ENCODE results near the gene SETD9.

Gene SETD9

GRCh38 chr5:56909294-56910209, at the start of gene SETD9:
TSS of gene SETD9 (plus strand) at chr5:56909596. CDS start at chr5:56909646, 50 bp downstream.
- no peak for FAIRE-seq

DNA sequence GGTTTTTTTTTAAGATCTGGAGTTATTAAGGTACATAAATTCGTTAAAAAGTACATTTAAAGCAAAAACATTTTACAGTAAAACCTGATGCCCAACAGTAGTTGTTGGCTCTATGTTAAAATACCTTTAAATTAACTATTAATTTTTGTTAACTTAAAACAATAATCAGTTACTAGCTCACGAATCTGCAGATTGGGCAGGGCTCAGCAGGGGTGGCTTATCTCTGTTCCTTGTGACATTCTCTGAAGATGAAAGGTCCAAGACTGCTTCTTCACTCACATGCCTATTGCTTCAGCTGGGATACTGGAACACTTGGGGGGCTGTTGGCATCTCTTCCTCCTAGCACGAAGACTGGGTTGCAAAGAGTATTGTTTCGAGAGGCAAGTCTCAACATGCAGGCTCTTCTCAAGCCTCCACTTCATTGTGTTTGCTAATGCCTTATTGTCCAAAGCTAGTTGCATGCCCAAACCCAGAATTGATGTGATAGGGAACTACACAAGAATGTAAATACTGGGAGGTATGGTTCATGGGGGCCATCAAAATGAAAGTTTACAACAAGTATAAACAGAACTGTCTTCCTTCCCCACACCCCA, 47.4 kb upstream of the SETD9 start:
- FAIRE-seq = no peak

GRCh38 chr5:56862909-56863308, 46.5 kb upstream of the SETD9 start:
- no peak for FAIRE-seq

DNA sequence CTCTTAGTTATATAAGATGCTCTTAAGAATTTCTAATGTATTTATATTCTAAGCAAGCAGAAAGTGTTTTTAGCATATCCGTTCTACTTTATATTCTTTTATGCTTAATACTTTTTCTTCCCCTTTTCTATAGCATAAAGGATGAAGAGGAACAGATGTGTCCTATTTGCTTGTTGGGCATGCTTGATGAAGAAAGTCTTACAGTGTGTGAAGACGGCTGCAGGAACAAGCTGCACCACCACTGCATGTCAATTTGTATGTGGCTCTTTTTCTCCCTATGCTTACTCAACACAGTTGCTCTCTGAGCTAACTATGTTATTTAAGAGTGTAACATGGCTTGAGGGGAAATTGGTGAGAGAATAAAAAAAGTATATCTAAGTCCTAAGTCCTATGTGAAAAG, 37.6 kb upstream of the SETD9 start:
- no peak for FAIRE-seq

DNA sequence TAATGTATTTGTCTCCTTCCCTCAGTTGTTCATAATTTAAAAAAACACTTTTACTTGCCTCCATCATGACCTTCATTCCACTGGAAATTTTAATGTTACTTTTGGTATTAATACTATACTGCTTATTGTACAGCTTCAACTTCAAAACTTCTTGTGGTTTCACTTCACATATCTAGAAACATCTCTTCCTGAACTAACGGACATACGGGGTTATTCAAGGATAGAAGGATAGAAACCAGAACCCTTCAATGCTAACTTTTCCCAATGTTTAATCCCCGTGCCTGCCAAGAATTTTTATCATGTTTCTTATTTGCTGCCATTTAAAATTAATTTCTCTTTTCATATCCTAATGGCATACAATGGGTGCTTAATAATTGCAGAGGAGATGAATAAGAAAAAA, 36.3 kb upstream of the SETD9 start:
- no peak for FAIRE-seq

- FAIRE-seq = no peak
Measured at GRCh38 chr5:56876327-56876726, 33.1 kb upstream of the SETD9 start.

- no peak for FAIRE-seq
Measured at GRCh38 chr5:56881571-56881970, 27.8 kb upstream of the SETD9 start.

DNA sequence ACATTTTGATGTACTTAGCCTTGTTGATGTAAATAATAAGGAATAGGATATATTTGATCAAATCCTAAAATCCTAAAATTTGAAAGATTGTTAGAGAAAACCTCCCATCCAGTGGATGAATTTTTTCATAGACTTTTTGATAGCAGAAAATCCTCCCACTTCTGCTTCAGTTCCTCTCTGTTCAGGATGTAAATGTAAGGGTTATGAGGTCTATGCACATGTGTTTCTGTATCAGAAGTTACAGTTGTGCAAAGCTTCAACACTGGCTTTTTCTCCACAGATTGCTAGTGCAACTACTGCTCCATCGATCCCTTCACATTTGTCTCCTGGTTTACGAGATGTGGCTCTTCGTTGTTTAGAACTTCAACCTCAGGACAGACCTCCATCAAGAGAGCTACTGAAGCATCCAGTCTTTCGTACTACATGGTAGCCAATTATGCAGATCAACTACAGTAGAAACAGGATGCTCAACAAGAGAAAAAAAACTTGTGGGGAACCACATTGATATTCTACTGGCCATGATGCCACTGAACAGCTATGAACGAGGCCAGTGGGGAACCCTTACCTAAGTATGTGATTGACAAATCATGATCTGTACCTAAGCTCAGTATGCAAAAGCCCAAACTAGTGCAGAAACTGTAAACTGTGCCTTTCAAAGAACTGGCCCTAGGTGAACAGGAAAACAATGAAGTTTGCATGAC, 16.0 kb upstream of the SETD9 start:
- no peak for FAIRE-seq

DNA sequence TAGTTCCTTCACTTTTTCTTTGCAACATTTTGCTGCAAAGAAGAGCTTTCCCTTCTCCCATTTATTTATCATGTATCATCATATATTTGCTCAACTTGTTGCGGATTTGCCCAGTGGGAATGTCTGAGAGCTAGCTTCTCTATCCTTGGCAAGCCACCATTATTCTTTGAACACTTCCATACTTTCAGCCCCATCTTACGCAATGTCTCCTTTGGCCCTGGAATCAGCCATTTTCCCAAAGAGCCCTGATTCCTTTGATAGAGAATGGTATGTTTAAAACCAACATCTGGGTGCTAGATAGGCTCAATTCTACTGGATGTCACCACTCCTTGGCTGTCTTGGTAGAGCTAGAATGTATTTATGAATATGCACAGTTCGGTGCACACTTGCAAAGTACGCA, 12.6 kb upstream of the SETD9 start:
- no peak for FAIRE-seq

GRCh38 chr5:56898213-56898612, 11.2 kb upstream of the SETD9 start:
- no peak for FAIRE-seq

GRCh38 chr5:56900395-56900794, 9.0 kb upstream of the SETD9 start:
- FAIRE-seq = no peak

DNA sequence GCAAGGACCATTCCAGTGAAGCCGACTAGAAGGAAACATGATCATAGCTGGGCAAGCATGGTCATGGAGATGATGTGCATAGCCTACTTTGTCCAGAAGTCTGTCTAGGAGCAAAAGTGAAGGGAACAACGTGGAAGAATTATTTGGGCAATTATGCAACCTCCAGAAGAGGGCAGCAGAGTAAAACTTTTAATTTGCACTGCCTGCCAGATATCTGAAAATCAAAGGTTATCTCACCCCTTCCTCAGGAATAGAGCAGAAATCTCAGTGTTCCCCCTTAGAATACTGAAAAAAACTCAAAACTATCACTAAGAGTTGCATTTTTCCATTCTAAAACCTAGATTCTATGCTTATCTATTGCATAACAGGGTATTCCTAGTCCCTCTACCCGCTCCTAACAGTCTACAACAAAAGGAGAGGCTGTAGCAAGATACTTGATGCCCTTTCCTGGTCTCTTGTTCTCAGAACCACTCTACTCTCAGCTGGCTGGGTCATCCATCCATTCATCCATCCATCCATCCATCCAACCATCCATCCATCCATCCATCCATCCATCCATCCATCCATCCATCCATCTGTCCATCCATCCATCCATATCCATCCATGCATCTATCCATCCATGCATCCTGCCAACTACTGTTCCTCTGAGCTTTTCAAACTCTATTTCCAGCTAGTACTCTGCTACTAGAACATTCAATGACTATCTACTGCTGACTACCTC, 8.4 kb upstream of the SETD9 start:
- FAIRE-seq = no peak

DNA sequence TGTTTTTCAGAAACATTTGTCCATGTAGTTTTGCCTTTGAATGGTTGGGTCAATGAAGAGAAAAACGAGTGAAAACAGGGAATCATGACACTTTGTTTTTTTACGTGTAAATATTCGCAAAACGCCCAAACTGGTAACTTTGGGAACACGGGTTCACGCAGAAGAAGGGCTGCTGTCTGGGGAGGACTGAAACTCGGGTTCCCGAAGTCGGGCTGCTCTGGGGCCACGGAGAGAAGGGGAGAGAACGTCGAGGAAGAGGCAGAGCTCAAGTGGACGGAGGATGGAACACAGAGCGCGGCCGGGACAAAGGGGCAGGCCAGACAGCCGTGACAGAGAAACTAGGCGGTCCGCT, 478 bp upstream of the SETD9 start:
- FAIRE-seq = no peak

DNA sequence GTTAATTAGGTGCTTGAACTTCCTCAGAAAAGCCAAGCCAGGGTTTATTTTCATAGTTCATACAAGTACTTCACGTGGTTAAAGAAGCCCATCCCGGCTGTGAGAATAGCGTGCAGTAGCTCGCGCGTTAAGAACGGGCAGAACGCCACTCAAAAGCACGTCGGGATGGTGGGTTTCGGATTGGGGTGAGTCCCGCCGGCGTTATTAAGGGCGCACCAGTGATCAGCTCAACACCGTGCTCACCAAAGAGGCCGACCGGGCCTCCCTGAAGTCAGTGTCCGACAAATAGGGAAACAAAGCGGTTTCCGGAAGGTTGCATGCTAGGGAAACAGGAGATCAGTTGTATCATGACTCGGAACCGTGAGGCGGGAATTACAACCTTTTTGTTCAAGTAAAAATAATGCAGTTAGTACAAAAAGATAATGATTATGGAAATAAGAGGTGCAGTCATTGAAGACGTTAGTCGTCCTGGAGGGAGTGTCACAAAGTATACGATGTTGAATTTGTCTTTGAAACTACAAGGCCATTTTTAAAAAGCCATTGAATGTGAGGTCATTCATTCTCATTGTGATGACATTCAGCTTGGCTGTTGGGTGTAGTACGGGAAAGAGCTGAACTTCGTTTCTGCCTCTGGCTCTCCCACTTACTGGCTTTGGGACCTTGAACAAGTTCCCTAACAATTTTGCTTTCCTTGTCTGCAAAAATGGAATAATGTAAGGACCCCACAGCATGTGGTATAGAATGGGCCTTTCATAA, 992 bp downstream of the SETD9 start:
- no peak for FAIRE-seq

GRCh38 chr5:56913766-56914165, 4.4 kb downstream of the SETD9 start:
- FAIRE-seq = no peak

DNA sequence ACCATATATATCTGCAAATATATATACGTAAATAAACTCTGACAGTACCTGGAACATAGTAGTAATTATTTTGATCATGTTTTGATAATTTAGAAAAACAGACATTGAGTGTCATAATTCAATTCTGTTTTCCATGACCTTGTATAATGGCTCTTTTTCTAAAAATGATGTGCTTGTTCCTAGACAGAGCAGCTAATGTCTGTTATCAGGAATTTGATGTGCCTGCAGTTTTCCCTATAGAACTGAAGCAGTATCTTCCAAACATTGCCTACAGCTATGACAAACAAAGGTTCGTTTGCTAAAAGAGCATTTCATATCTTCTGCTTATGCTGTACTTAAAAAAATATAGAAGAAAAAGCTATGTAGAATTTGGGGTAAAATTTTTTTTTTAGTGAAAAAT, 5.3 kb downstream of the SETD9 start:
- FAIRE-seq = no peak

DNA sequence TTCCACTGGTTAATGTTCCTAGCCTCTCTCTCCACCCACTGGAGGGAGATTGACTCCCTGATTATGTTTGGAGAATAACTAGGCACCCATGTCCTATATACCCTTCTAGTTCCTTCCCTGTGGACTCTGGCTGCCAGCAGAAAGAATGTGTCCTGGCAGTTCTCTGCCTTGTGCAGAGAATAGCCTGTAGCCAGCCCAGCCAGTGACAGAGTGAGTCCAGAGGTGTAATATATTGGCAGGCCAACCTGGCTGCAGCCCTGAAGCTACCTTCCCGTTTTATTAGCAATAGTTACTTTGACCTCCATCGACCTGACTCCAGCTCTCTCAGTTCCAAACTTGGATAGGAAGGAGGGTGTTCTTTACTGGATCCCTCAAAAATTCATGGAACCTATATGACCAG, 8.1 kb downstream of the SETD9 start:
- no peak for FAIRE-seq

DNA sequence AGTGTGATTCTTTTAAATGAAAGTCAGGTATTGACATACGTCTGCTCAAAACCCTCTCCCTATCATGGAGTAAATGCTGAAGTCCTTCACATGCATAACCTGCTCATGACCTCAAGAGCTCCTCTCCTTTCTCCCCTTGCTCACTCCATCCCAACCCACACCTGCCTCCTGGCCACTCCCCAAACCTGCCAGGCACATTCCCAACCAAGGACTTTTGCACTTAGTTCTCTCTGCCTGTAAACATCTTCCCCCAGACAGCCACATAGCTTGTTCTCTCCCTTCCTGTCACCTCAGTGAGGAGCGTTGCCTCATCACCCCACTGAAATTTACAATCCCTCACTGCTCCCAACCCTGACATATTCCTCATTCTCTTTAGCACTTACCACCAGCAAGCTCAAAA, 8.7 kb downstream of the SETD9 start:
- no peak for FAIRE-seq

GRCh38 chr5:56919942-56920662, 10.7 kb downstream of the SETD9 start:
- FAIRE-seq = no peak

DNA sequence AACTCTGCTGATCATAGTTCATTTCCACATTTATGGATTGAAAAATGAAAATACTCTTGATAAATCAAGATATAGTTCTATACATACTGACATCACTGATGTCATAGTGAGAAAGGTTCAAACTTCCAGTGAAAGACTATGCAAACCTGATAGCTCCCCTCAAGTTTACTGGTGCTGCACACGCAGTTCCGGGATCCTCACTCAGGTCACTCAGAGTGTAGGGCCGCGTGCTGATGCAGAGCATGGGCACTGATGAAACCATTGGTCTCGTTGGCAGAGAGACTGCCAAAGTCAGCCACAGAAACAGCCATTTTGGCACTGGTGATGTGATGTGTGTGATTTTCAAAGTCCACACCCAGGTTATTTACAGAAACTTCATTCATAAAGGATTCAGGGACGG, 13.5 kb downstream of the SETD9 start:
- FAIRE-seq = no peak

DNA sequence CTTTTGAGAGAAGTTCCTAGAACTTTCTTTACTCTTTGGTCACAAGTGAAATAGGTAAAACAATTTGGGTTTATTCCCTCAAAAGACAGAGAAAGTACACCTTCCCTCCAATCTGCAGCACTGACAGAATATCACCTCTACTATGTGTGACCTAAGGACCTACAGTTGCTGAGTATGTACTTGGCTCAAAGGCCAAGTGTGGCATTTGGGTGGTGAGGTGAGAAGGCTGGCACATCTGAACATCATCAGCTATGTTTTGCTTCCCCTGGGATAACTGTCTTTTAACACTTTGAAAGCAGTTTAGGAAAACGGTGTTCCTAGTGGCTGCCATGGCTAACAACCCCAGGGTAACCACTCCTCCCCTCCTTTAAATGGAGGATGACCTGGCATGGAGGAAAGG, 24.9 kb downstream of the SETD9 start:
- FAIRE-seq = no peak

DNA sequence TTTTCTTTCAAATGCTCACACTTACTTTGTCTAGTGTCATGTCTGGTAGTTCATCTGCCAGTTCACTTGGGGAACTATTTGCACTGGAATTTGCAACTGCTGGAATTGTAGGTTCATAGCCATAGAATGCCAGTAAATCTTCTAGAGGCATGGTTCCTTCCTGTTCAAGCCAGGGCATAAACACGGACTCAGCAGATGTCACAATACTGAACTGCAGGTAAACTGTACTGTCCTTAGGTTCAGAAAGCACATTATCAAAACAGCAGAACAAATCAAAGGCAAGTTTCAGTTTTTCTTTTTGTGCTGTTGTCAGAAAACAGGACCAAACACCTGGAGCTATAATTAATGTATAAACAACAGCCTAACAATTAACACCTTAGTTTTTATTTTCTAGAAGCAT, 29.5 kb downstream of the SETD9 start:
- no peak for FAIRE-seq
